Transverse colon (tissue), 4 donors: ENCODE measurements around the gene UNC5C.

Experiments
- CTCF ChIP-seq, 5 experiments: fragments of 200-600 bp in 3 of 5; fragments of 450-650 bp in 2 of 5; sonication (generic) in 3 of 5; IDR thresholded peaks; 1 replicate in 2 of 5; 2 replicates in 3 of 5; pipeline ENCODE4 v1.5.1; 2016 to 2017; ENCODE audit warnings: antibody characterized with exemption in 5 of 5, inconsistent platforms in 3 of 5, mild to moderate bottlenecking in 2 of 5, moderate library complexity in 1 of 5
- POLR2A ChIP-seq: fragments of 450-650 bp; IDR thresholded peaks from one replicate; pipeline ENCODE4 v1.6.1; 2016; ENCODE audit warnings: antibody characterized with exemption, mild to moderate bottlenecking, moderate library complexity
- POLR2AphosphoS5 ChIP-seq, 3 donors: sonication (generic); formaldehyde crosslinking; IDR thresholded peaks; one replicate each; pipeline ENCODE4 v1.6.1; 2016; ENCODE audit warnings: antibody characterized with exemption in 3 of 3

- no peak for TF ChIP-seq CTCF (IDR thresholded peaks at IDR 0.05)
- no peak for TF ChIP-seq POLR2A
- no peak for TF ChIP-seq POLR2AphosphoS5 (IDR thresholded peaks at IDR 0.05)
Measured at GRCh38 chr4:95540227-95540626, 8.5 kb downstream of the UNC5C start.
